Thyroid gland (tissue), 4 donors: ENCODE measurements around the gene ROBO4.

ENCODE experiments used
- POLR2A ChIP-seq, 2 donors: fragments of 450-650 bp; IDR thresholded peaks; one replicate each; pipeline ENCODE4 v1.6.1; 2017; ENCODE audit warnings: antibody characterized with exemption in 2 of 2, mild to moderate bottlenecking in 2 of 2, moderate library complexity in 1 of 2
- TF ChIP-seq, protein P1 (sequence below), 6 experiments: fragments of 200-600 bp in 3 of 6; fragments of 450-650 bp in 3 of 6; sonication (generic) in 3 of 6; IDR thresholded peaks; one replicate each; pipeline ENCODE4 v1.5.1; 2016 to 2019; ENCODE audit warnings: antibody characterized with exemption in 6 of 6, mild to moderate bottlenecking in 2 of 6, inconsistent platforms in 1 of 6, moderate library complexity in 1 of 6

DNA sequence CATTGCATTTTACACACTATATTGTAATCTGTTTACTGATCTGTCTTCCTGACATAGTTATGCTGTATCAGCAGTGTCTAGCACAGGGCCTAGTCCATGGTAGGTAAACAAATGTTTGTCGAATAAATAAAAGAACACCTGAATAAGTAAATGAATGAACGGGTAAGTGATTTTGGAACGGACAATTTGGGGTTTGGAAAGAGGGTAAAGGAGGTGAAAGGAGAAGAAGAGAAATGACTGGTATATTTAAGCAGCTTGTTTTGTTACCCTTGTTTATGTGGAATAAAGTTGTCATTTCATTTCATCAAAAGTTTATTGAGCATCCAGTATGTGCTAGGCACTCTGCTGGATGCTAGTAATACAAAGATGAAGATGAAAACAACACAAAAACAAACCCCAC, 21.3 kb upstream of the ROBO4 start, which contains the start of gene HEPN1:
- no peak for TF ChIP-seq POLR2A (IDR thresholded peaks at IDR 0.05)
- TF ChIP-seq, protein P1, sequence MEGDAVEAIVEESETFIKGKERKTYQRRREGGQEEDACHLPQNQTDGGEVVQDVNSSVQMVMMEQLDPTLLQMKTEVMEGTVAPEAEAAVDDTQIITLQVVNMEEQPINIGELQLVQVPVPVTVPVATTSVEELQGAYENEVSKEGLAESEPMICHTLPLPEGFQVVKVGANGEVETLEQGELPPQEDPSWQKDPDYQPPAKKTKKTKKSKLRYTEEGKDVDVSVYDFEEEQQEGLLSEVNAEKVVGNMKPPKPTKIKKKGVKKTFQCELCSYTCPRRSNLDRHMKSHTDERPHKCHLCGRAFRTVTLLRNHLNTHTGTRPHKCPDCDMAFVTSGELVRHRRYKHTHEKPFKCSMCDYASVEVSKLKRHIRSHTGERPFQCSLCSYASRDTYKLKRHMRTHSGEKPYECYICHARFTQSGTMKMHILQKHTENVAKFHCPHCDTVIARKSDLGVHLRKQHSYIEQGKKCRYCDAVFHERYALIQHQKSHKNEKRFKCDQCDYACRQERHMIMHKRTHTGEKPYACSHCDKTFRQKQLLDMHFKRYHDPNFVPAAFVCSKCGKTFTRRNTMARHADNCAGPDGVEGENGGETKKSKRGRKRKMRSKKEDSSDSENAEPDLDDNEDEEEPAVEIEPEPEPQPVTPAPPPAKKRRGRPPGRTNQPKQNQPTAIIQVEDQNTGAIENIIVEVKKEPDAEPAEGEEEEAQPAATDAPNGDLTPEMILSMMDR (IDR thresholded peaks at IDR 0.05): no peak
